Stomach (tissue), 9 donors: ENCODE results near the gene UGT1A8. TPM values are rescaled to one million over a fixed set of nuclear protein-coding genes. Genes with fewer than 3 reads are reported as not detected.

Experiments used
- DNase-seq, 2 donors: peaks; one replicate each; pipeline versions ENCODE4 v3.0.0 to v3.0.0-alpha.2; 2013 to 2019
- H3K27ac ChIP-seq, 5 donors: fragments of 200-600 bp in 4 of 5; sonication (generic) in 4 of 5; one replicate each; pipeline ENCODE4 v1.5.1; 2013 to 2019; ENCODE audit warnings: mild to moderate bottlenecking in 1 of 5, moderate library complexity in 1 of 5
- H3K27me3 ChIP-seq, 3 donors: fragments of 200-600 bp; sonication (generic); one replicate each; pipeline ENCODE4 v1.5.1; 2017 to 2019; ENCODE audit warnings: mixed run types in 1 of 3
- H3K36me3 ChIP-seq, 4 donors: fragments of 200-600 bp; sonication (generic); 1 replicate in 3 of 4; 2 replicates in 1 of 4; pipeline ENCODE4 v1.5.1; 2016 to 2019
- H3K4me1 ChIP-seq, 4 donors: fragments of 200-600 bp; sonication (generic); one replicate each; pipeline ENCODE4 v1.5.1; 2016 to 2019
- H3K4me3 ChIP-seq, 4 donors: fragments of 200-600 bp; sonication (generic) in 3 of 4; one replicate each; pipeline ENCODE4 v1.5.1; 2016 to 2019; ENCODE audit warnings: mild to moderate bottlenecking in 1 of 4
- H3K9me3 ChIP-seq, 4 donors: fragments of 200-600 bp; sonication (generic); one replicate each; pipeline ENCODE4 v1.5.1; 2016 to 2019
- EP300 ChIP-seq: sonication (generic); formaldehyde crosslinking; IDR thresholded peaks from one replicate; pipeline ENCODE4 v1.6.1; 2017; ENCODE audit warnings: antibody characterized with exemption
- POLR2A ChIP-seq, 4 donors: fragments of 450-650 bp; IDR thresholded peaks; one replicate each; pipeline ENCODE4 v1.6.1; 2016; ENCODE audit warnings: antibody characterized with exemption in 4 of 4, control low read depth in 2 of 4, mild to moderate bottlenecking in 1 of 4, moderate library complexity in 1 of 4
- POLR2AphosphoS5 ChIP-seq, 3 donors: sonication (generic); formaldehyde crosslinking; IDR thresholded peaks; one replicate each; pipeline ENCODE4 v1.6.1; 2016; ENCODE audit warnings: antibody characterized with exemption in 3 of 3
- WGBS, 5 donors: extraction: QIAGEN DNeasy Blood & Tissue Kit in 3 of 5; methylation state at CpG; one replicate each; pipeline versions ENCODE4 v1.1.5 to v1.1.7; 2013 to 2018; 5-methylcytosine and 5-hydroxymethylcytosine counted together
- intact Hi-C: fragments of 100-400 bp; cut with DNase I; formaldehyde crosslinking; loops from one replicate; pipeline ENCODE4 v1.15.1; 2023; ENCODE audit warnings: low total_unique reads
- polyA plus RNA-seq, 3 donors: library from polyadenylated mRNA; stranded (reverse); fragments of 200-250 nt; gene quantifications; one replicate each; pipeline ENCODE4 v1.2.3, GENCODE V29; 2013
- total RNA-seq, 5 donors: library from RNA; depleted of rRNA; stranded (reverse); fragments of >200 nt; gene quantifications; one replicate each; pipeline versions ENCODE4 v1.1.0 to v1.2.3, GENCODE V29; 2014 to 2016
- TF ChIP-seq, protein P1 (sequence below), 7 experiments: fragments of 450-650 bp in 4 of 7; fragments of 200-600 bp in 3 of 7; sonication (generic) in 3 of 7; IDR thresholded peaks; one replicate each; pipeline ENCODE4 v1.5.1; 2016 to 2019; ENCODE audit warnings: antibody characterized with exemption in 7 of 7, control low read depth in 2 of 7, mild to moderate bottlenecking in 1 of 7
- donor health status: healthy with polysubstance abuse.
- donor health status: Bipolar disorder and iron deficiency.
- donor health status: healthy.

Gene UGT1A8
- total and polyA plus RNA-seq, 8 donors, result 2.3 to 7.2 TPM; not detected in 6

DNA sequence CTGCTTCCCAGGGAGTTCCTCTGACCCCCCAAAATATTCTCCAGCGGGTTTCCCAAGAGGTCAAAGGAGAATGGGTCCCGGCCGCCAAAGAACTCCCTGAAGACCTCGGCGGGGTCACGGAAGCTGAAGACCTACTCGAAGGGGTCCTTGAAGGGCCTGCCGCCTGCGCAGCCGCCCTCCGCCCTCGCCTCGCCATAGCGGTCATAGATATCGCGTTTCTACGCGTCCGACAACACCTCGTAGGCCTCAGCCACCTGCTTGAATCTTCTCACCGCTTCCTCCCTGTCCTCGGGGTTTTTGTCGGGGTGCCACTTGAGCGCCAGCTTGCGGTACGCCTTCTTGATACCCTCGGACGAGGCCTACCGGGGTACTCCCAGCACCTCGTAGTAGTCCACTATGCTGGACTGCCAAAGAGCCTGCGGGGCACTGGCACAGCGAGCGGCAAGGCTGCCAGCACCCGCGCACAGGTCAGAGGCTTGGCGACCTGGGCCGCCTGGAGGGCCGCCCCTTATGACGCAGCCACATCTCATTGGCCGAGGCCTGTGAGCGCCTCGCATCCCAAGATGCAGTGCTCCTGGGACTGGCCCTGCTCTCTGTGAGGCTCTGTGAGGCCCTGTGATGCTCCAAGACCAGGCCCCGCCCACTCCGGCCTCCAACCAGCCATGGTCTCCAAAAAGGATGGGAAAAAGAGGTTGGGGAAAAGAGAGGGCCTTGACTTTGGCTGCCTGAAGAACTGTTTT, 137.6 kb downstream of the UGT1A8 start:
- intact Hi-C loops, result no loop called here
- H3K27me3 ChIP-seq, result no peaks in the 10 kb centered on the region
- no peak overlapping the region for H3K4me3 ChIP-seq
- no peak overlapping the region for H3K27ac ChIP-seq
- peaks cover 0 to 5% (median 0%) of the 10 kb centered on the region in 4 donors for H3K4me1 ChIP-seq
- no peaks in the 10 kb centered on the region for H3K36me3 ChIP-seq
- TF ChIP-seq, protein P1, sequence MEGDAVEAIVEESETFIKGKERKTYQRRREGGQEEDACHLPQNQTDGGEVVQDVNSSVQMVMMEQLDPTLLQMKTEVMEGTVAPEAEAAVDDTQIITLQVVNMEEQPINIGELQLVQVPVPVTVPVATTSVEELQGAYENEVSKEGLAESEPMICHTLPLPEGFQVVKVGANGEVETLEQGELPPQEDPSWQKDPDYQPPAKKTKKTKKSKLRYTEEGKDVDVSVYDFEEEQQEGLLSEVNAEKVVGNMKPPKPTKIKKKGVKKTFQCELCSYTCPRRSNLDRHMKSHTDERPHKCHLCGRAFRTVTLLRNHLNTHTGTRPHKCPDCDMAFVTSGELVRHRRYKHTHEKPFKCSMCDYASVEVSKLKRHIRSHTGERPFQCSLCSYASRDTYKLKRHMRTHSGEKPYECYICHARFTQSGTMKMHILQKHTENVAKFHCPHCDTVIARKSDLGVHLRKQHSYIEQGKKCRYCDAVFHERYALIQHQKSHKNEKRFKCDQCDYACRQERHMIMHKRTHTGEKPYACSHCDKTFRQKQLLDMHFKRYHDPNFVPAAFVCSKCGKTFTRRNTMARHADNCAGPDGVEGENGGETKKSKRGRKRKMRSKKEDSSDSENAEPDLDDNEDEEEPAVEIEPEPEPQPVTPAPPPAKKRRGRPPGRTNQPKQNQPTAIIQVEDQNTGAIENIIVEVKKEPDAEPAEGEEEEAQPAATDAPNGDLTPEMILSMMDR (IDR thresholded peaks at IDR 0.05), result no peak
- TF ChIP-seq EP300, result no peak
- TF ChIP-seq POLR2AphosphoS5 (IDR thresholded peaks at IDR 0.05), result no peak
- TF ChIP-seq POLR2A (IDR thresholded peaks at IDR 0.05), result no peak
- peaks cover 0 to 14% (median 12%) of the 10 kb centered on the region in 4 donors for H3K9me3 ChIP-seq
- WGBS, 5 donors, result 94 to 97% (median 94%) methylated on average over 30 to 43 of the region's 44 CpGs
- DNase-seq, result no peak

GRCh38 chr2:233756429-233757081, 139.1 kb downstream of the UGT1A8 start:
- H3K27ac ChIP-seq, result no peak overlapping the region
- no peaks in the 10 kb centered on the region for H3K36me3 ChIP-seq
- H3K27me3 ChIP-seq, result no peaks in the 10 kb centered on the region
- peak in 1 of 3 donors; percentile 12 for TF ChIP-seq POLR2AphosphoS5 (IDR thresholded peaks at IDR 0.05)
- TF ChIP-seq POLR2A (IDR thresholded peaks at IDR 0.05), result no peak
- H3K4me1 ChIP-seq, result peaks cover 0 to 5% (median 0%) of the 10 kb centered on the region in 4 donors
- DNase-seq, result peak in 1 of 2 donors; percentile 23
- intact Hi-C loops, result no loop called here
- WGBS, 5 donors, result 27 to 55% (median 38%) methylated on average over 7 of the region's 7 CpGs
- H3K9me3 ChIP-seq, result peaks cover 0 to under 1% (median 0%) of the 10 kb centered on the region in 4 donors
- H3K4me3 ChIP-seq, result no peak overlapping the region

GRCh38 chr2:233758141-233758540, 140.7 kb downstream of the UGT1A8 start:
- Histone ChIP-seq H3K36me3 (no peaks in the 10 kb centered on the region), H3K27me3 (no peaks in the 10 kb centered on the region), H3K27ac (no peak overlapping the region), H3K4me3 (no peak overlapping the region), H3K4me1 (peaks cover 0 to 5% (median 0%) of the 10 kb centered on the region in 4 donors), H3K9me3 (no peaks in the 10 kb centered on the region)
- no peak for DNase-seq
- intact Hi-C loops, result no loop called here
- TF ChIP-seq POLR2A (IDR thresholded peaks at IDR 0.05) (no peak), POLR2AphosphoS5 (IDR thresholded peaks at IDR 0.05) (no peak), EP300 (no peak)
- TF ChIP-seq, protein P1 (IDR thresholded peaks at IDR 0.05), result no peak

DNA sequence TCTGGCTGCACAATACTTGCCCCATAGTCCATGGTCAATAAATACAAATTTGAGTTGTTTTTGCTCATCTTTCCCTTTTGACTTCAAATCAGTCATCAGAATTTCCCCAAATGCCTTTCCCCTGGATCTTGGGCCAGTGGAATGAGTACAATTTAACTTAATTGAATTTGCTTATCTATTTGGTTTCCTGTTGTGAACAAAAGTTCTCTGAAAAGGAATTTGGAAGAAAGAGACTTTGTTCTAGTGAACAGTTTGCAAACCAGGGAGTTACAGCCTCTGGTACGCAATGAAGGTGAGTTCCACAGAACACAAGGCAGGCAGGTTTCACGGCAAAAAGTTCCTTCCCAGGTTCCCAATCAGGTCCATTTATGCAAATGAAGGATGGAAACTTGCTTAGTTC, 141.4 kb downstream of the UGT1A8 start:
- no peak for DNase-seq
- H3K4me3 ChIP-seq, result no peak overlapping the region
- H3K9me3 ChIP-seq, result no peaks in the 10 kb centered on the region
- peaks cover 0 to 5% (median 0%) of the 10 kb centered on the region in 4 donors for H3K4me1 ChIP-seq
- intact Hi-C loops, result no loop called here
- TF ChIP-seq POLR2A (IDR thresholded peaks at IDR 0.05) (no peak), EP300 (no peak), POLR2AphosphoS5 (IDR thresholded peaks at IDR 0.05) (no peak)
- TF ChIP-seq, protein P1 (IDR thresholded peaks at IDR 0.05), result no peak
- H3K27me3 ChIP-seq, result no peaks in the 10 kb centered on the region
- 85 to 95% (median 88%) methylated on average over 2 of the region's 2 CpGs for WGBS, 5 donors
- H3K36me3 ChIP-seq, result no peaks in the 10 kb centered on the region
- no peak overlapping the region for H3K27ac ChIP-seq
